GM18499 (cell line): ENCODE data around the gene INCENP.
"Not testable (repeated sequence)": the region's sequence is repeated elsewhere in the genome, so short reads cannot be mapped to it uniquely, and the experiment has no call there.

Experiments used
- ATAC-seq: cut with Tn5 transposase; IDR thresholded peaks from one replicate; pipeline ENCODE4 v1.9.1; 2021; ENCODE audit warnings: moderate number of reproducible peaks; ENCODE audit not compliant: insufficient read depth, unreplicated experiment

The INCENP gene

GRCh38 chr11:62153617-62154016, 29.8 kb downstream of the INCENP start:
- ATAC-seq, result no peak

- ATAC-seq, result no peak
Observed at GRCh38 chr11:62157603-62158002, 33.8 kb downstream of the INCENP start.

GRCh38 chr11:62166371-62166770, 42.6 kb downstream of the INCENP start:
- no peak for ATAC-seq

GRCh38 chr11:62169448-62169847, 45.6 kb downstream of the INCENP start:
- no peak for ATAC-seq

- ATAC-seq, result no peak
Observed at GRCh38 chr11:62169935-62170334, 46.1 kb downstream of the INCENP start.

GRCh38 chr11:62171261-62171723, 47.5 kb downstream of the INCENP start:
- ATAC-seq, result no peak

GRCh38 chr11:62172294-62172693, 48.5 kb downstream of the INCENP start:
- ATAC-seq, result no peak

- ATAC-seq, result no peak
Observed at GRCh38 chr11:62176766-62177165, 53.0 kb downstream of the INCENP start.

- no peak for ATAC-seq
Observed at GRCh38 chr11:62179995-62180394, 56.2 kb downstream of the INCENP start.

GRCh38 chr11:62181097-62181496, 57.3 kb downstream of the INCENP start:
- no peak for ATAC-seq

GRCh38 chr11:62182147-62182891, 58.5 kb downstream of the INCENP start:
- ATAC-seq, result no peak

- ATAC-seq, result no peak
Observed at GRCh38 chr11:62186195-62186594, 62.4 kb downstream of the INCENP start.

GRCh38 chr11:62190011-62190410, 66.2 kb downstream of the INCENP start, which contains the start of gene SCGB1D1:
Gene SCGB1D1 (plus strand): TSS chr11:62190216. CDS start chr11:62190285, 69 bp downstream.
- no peak for ATAC-seq

GRCh38 chr11:62193952-62194351, 70.1 kb downstream of the INCENP start:
- ATAC-seq, result no peak

- ATAC-seq, result not testable (repeated sequence)
Observed at GRCh38 chr11:62195010-62195409, 71.2 kb downstream of the INCENP start.

GRCh38 chr11:62195945-62196344, 72.1 kb downstream of the INCENP start:
- ATAC-seq, result no peak

- not testable (repeated sequence) for ATAC-seq
Observed at GRCh38 chr11:62197400-62197799, 73.6 kb downstream of the INCENP start.

GRCh38 chr11:62201376-62201775, 77.6 kb downstream of the INCENP start:
- no peak for ATAC-seq
